Right forelimb (tissue), 1 donor: Measurements from ENCODE around the gene ST8SIA3.

ENCODE experiments used
- DNase-seq: peaks from one replicate; pipeline ENCODE4 v3.0.0-alpha.2; 2018

ST8SIA3 gene

GRCh38 chr18:57352271-57352701 lies at the start of gene ST8SIA3:
ST8SIA3 (plus strand) TSS chr18:57352557; CDS start chr18:57352847, 290 bp downstream.
- DNase-seq, result no peak

GRCh38 chr18:57311472-57311871 lies 40.9 kb upstream of the ST8SIA3 start:
- DNase-seq, result no peak

GRCh38 chr18:57312346-57313144 lies 39.8 kb upstream of the ST8SIA3 start:
- DNase-seq, result no peak

- DNase-seq, result no peak
Measured at GRCh38 chr18:57320603-57321002, 31.8 kb upstream of the ST8SIA3 start.

GRCh38 chr18:57325491-57326166 lies 26.7 kb upstream of the ST8SIA3 start:
- DNase-seq, result no peak

- no peak for DNase-seq
Measured at GRCh38 chr18:57326718-57327323, 25.5 kb upstream of the ST8SIA3 start.

GRCh38 chr18:57328665-57329064 lies 23.7 kb upstream of the ST8SIA3 start:
- no peak for DNase-seq

GRCh38 chr18:57329856-57330255 lies 22.5 kb upstream of the ST8SIA3 start:
- no peak for DNase-seq

GRCh38 chr18:57331718-57332117 lies 20.6 kb upstream of the ST8SIA3 start:
- DNase-seq, result no peak

- DNase-seq, result no peak
Measured at GRCh38 chr18:57333940-57334339, 18.4 kb upstream of the ST8SIA3 start.

- no peak for DNase-seq
Measured at GRCh38 chr18:57334383-57334782, 18.0 kb upstream of the ST8SIA3 start.

- no peak for DNase-seq
Measured at GRCh38 chr18:57336343-57336742, 16.0 kb upstream of the ST8SIA3 start.

- DNase-seq, result no peak
Measured at GRCh38 chr18:57337890-57338289, 14.5 kb upstream of the ST8SIA3 start.

GRCh38 chr18:57343833-57344232 lies 8.5 kb upstream of the ST8SIA3 start:
- no peak for DNase-seq

GRCh38 chr18:57346876-57347275 lies 5.5 kb upstream of the ST8SIA3 start:
- no peak for DNase-seq

- no peak for DNase-seq
Measured at GRCh38 chr18:57347784-57348183, 4.6 kb upstream of the ST8SIA3 start.

GRCh38 chr18:57352761-57353136 lies 392 bp downstream of the ST8SIA3 start:
- DNase-seq, result no peak

- DNase-seq, result no peak
Measured at GRCh38 chr18:57353137-57353939, 981 bp downstream of the ST8SIA3 start.

GRCh38 chr18:57353940-57354461 lies 1.6 kb downstream of the ST8SIA3 start:
- DNase-seq, result peak; percentile 79

GRCh38 chr18:57359433-57359832 lies 7.1 kb downstream of the ST8SIA3 start:
- DNase-seq, result no peak

GRCh38 chr18:57362714-57363113 lies 10.4 kb downstream of the ST8SIA3 start:
- no peak for DNase-seq

- DNase-seq, result no peak
Measured at GRCh38 chr18:57364460-57364859, 12.1 kb downstream of the ST8SIA3 start.
